Activated CD8-positive, alpha-beta memory T cell treated with anti-CD3 and anti-CD28 coated beads, Interleukin-2, amount 50 U/mL, for 1 hour (primary cell): Measurements from ENCODE around the gene MUS81.
"Not testable (repeated sequence)": the region's sequence is repeated elsewhere in the genome, so short reads cannot be mapped to it uniquely, and the experiment has no call there.

Source experiments
- DNase-seq: peaks from one replicate; pipeline ENCODE4 v3.0.0-alpha.2; 2020; ENCODE audit errors: extremely low read depth

Gene MUS81

GRCh38 chr11:65873318-65874156 lies 13.3 kb downstream of the MUS81 start:
- peak; percentile 81 for DNase-seq

GRCh38 chr11:65879617-65880016 lies 19.4 kb downstream of the MUS81 start, which contains the start of gene CTSW:
Gene CTSW (plus strand): TSS chr11:65879837. CDS start chr11:65879855, 18 bp downstream.
- DNase-seq = no peak

- DNase-seq = no peak
Observed at GRCh38 chr11:65880027-65880426, 19.8 kb downstream of the MUS81 start.

- DNase-seq = no peak
Observed at GRCh38 chr11:65880844-65881421, 20.7 kb downstream of the MUS81 start.

GRCh38 chr11:65882120-65883057 lies 22.2 kb downstream of the MUS81 start:
- DNase-seq = no peak

GRCh38 chr11:65883058-65883761 lies 23.0 kb downstream of the MUS81 start:
- no peak for DNase-seq

- no peak for DNase-seq
Observed at GRCh38 chr11:65883786-65884715, 23.8 kb downstream of the MUS81 start.

GRCh38 chr11:65884716-65885092 lies 24.5 kb downstream of the MUS81 start:
- DNase-seq = no peak

- DNase-seq = no peak
Observed at GRCh38 chr11:65885231-65885630, 25.0 kb downstream of the MUS81 start.

GRCh38 chr11:65885808-65886536 lies 25.7 kb downstream of the MUS81 start:
- no peak for DNase-seq

- no peak for DNase-seq
Observed at GRCh38 chr11:65886826-65887722, 26.8 kb downstream of the MUS81 start.

- DNase-seq = no peak
Observed at GRCh38 chr11:65887723-65888162, 27.5 kb downstream of the MUS81 start.

GRCh38 chr11:65888163-65888814 lies 28.1 kb downstream of the MUS81 start, which contains the start of gene FIBP:
Gene FIBP (minus strand): TSS chr11:65888471. CDS start chr11:65888418, 53 bp downstream.
- DNase-seq = peak; percentile 91

- peak; percentile 93 for DNase-seq
Observed at GRCh38 chr11:65890324-65891218, 30.3 kb downstream of the MUS81 start, which contains the start of gene CCDC85B. Gene CCDC85B (plus strand): TSS chr11:65890673. CDS start chr11:65890784, 111 bp downstream.

- DNase-seq = no peak
Observed at GRCh38 chr11:65891219-65892136, 31.2 kb downstream of the MUS81 start.

- not testable (repeated sequence) for DNase-seq
Observed at GRCh38 chr11:65892137-65892540, 31.9 kb downstream of the MUS81 start.
